Astrocyte (in vitro differentiated cells and primary cell): ENCODE measurements around the gene INPP4B. TPM values are rescaled to one million over a fixed set of nuclear protein-coding genes. Genes with fewer than 3 reads are reported as not detected.
"Not testable (repeated sequence)": the region's sequence is repeated elsewhere in the genome, so short reads cannot be mapped to it uniquely, and the experiment has no call there.

Experiments
- DNase-seq: peaks from one replicate; pipeline ENCODE4 v3.0.0-alpha.2; 2010; ENCODE audit warnings: low read depth
- FAIRE-seq: peaks from 2 replicates; lab custom pipeline; 2011; peaks lifted over from hg19 to GRCh38; lab: Jason Lieb, UNC
- H2AFZ ChIP-seq: 2 replicates; pipeline ENCODE4 v1.6.0; 2012; ENCODE audit warnings: low read depth, low read length, inconsistent platforms
- H3K27ac ChIP-seq: 2 replicates; pipeline ENCODE4 v1.5.1; 2011; ENCODE audit warnings: low read depth, low read length, inconsistent platforms
- H3K27me3 ChIP-seq: 2 replicates; pipeline ENCODE4 v1.6.0; 2011; ENCODE audit warnings: low read length, inconsistent platforms; ENCODE audit not compliant: insufficient read depth
- H3K36me3 ChIP-seq: 2 replicates; pipeline ENCODE4 v1.5.1; 2011; ENCODE audit warnings: low read length, inconsistent platforms; ENCODE audit not compliant: insufficient read depth
- H3K4me1 ChIP-seq: 2 replicates; pipeline ENCODE4 v1.5.1; 2011; ENCODE audit warnings: low read length, inconsistent platforms; ENCODE audit not compliant: insufficient read depth
- H3K4me2 ChIP-seq: 2 replicates; pipeline ENCODE4 v1.6.0; 2012; ENCODE audit warnings: low read length, inconsistent platforms
- H3K4me3 ChIP-seq: 2 replicates; pipeline ENCODE4 v1.5.1; 2011; ENCODE audit warnings: low read depth, mild to moderate bottlenecking, low read length, inconsistent platforms; ENCODE audit not compliant: insufficient read depth
- H3K79me2 ChIP-seq: 2 replicates; pipeline ENCODE4 v1.6.0; 2012; ENCODE audit warnings: mild to moderate bottlenecking, low read length, inconsistent platforms; ENCODE audit not compliant: insufficient read depth
- H3K9ac ChIP-seq: 2 replicates; pipeline ENCODE4 v1.6.0; 2012; ENCODE audit warnings: mild to moderate bottlenecking, low read length, inconsistent platforms
- H3K9me3 ChIP-seq: 2 replicates; pipeline ENCODE4 v1.5.1; 2012; ENCODE audit warnings: low read depth, mild to moderate bottlenecking, low read length, inconsistent platforms; ENCODE audit not compliant: insufficient read depth
- H4K20me1 ChIP-seq: 2 replicates; pipeline ENCODE4 v1.6.0; 2012; ENCODE audit warnings: low read length, inconsistent platforms; ENCODE audit not compliant: insufficient read depth
- H3K27ac Mint-ChIP-seq: one replicate; pipeline ENCODE4 v1.8.0; 2021; ENCODE audit warnings: mild to moderate bottlenecking, mixed read lengths; ENCODE audit not compliant: unreplicated experiment
- H3K27me3 Mint-ChIP-seq: one replicate; pipeline ENCODE4 v1.8.0; 2021; ENCODE audit warnings: low read depth, mixed read lengths; ENCODE audit not compliant: unreplicated experiment
- H3K36me3 Mint-ChIP-seq: one replicate; pipeline ENCODE4 v1.8.0; 2021; ENCODE audit warnings: low read depth, mixed read lengths; ENCODE audit not compliant: unreplicated experiment
- H3K4me1 Mint-ChIP-seq: one replicate; pipeline ENCODE4 v1.8.0; 2021; ENCODE audit warnings: low read depth, mixed read lengths; ENCODE audit not compliant: unreplicated experiment
- H3K4me3 Mint-ChIP-seq: one replicate; pipeline ENCODE4 v1.8.0; 2021; ENCODE audit warnings: mild to moderate bottlenecking, moderate library complexity, mixed read lengths; ENCODE audit not compliant: unreplicated experiment
- H3K9me3 Mint-ChIP-seq: one replicate; pipeline ENCODE4 v1.8.0; 2021; ENCODE audit warnings: mild to moderate bottlenecking, mixed read lengths; ENCODE audit not compliant: unreplicated experiment
- EZH2 ChIP-seq: IDR thresholded peaks from 2 replicates; pipeline ENCODE4 v1.6.1; 2012; ENCODE audit warnings: mild to moderate bottlenecking, low read length, inconsistent platforms; ENCODE audit not compliant: insufficient read depth
- total RNA-seq: library from RNA; stranded (reverse); gene quantifications from 2 replicates; pipeline ENCODE4 v1.2.1, GENCODE V29; 2021
- TF ChIP-seq, protein P1 (sequence below): IDR thresholded peaks from 2 replicates; pipeline ENCODE4 v1.5.1; 2011; ENCODE audit warnings: low read depth, mild to moderate bottlenecking, inconsistent platforms, low read length, moderate library complexity; ENCODE audit not compliant: insufficient read depth

Gene INPP4B
- total RNA-seq, 1 donor from 2014 or later = 2.8 TPM

DNA sequence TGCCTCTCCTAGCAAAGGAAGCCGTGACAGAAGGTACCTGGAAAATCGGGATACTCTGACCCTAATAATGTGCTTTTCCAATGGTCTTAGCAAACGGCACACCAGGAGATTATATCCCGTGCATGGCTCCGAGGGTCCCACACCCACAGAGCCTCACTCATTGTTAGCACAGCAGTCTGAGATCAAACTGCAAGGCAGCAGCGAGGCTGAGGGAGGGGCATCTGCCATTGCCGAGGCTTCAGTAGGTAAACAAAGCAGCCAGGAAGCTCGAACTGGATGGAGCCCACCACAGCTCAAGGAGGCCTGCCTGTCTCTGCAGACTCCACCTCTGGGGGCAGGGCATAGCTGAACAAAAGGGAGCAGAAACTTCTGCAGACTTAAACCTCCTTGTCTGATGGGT lies 779.5 kb downstream of the INPP4B start:
- not testable (repeated sequence) for H3K79me2 ChIP-seq, H2AFZ ChIP-seq, H3K4me2 ChIP-seq, H4K20me1 ChIP-seq, H3K27me3 ChIP-seq, FAIRE-seq, H3K4me3 ChIP-seq, H3K27ac Mint-ChIP-seq, H3K4me3 Mint-ChIP-seq, H3K27me3 Mint-ChIP-seq, H3K36me3 Mint-ChIP-seq, H3K4me1 ChIP-seq, H3K36me3 ChIP-seq, H3K4me1 Mint-ChIP-seq, H3K9ac ChIP-seq, H3K9me3 ChIP-seq, H3K27ac ChIP-seq, DNase-seq
- peaks cover 15% of the 10 kb centered on the region for H3K9me3 Mint-ChIP-seq

DNA sequence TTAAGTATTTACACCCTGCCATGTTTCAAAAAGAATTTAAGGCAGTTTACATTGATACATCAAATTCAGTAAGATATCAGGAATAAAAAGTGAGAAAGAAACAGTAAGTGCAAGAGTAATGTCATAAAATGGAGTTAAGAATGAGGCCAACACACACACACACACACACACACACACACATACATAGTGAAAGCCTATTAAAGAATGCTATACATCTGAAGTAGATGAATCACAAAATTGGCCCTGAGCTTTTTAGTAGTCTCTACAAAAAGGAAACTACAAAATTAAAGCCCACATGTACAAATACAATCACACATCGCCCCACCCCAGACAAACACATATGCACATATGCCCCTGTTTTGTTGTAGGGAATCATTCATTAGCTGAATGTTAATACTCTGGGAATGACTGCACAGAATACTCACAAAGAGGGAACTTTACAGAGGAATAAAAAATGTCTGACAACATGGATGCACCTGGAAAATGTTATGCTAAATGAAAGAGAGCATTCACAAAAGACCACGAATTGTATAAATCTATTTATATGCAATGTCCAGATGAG lies 780.9 kb downstream of the INPP4B start:
- Histone ChIP-seq H3K27me3 (no peaks in the 10 kb centered on the region), H2AFZ (no peak overlapping the region), H3K27ac (no peak overlapping the region), H3K9ac (no peak overlapping the region), H3K4me2 (no peak overlapping the region), H3K36me3 (no peaks in the 10 kb centered on the region), H3K4me3 (no peak overlapping the region), H3K9me3 (no peaks in the 10 kb centered on the region), H4K20me1 (no peaks in the 10 kb centered on the region), H3K4me1 (no peaks in the 10 kb centered on the region), H3K79me2 (no peaks in the 10 kb centered on the region)
- no peaks in the 10 kb centered on the region for H3K4me1 Mint-ChIP-seq
- H3K27me3 Mint-ChIP-seq = no peaks in the 10 kb centered on the region
- no peak overlapping the region for H3K27ac Mint-ChIP-seq
- DNase-seq = no peak
- peaks cover 15% of the 10 kb centered on the region for H3K9me3 Mint-ChIP-seq
- TF ChIP-seq EZH2 = no peak
- no peak for FAIRE-seq
- no peak overlapping the region for H3K4me3 Mint-ChIP-seq
- H3K36me3 Mint-ChIP-seq = peaks cover 3% of the 10 kb centered on the region

DNA sequence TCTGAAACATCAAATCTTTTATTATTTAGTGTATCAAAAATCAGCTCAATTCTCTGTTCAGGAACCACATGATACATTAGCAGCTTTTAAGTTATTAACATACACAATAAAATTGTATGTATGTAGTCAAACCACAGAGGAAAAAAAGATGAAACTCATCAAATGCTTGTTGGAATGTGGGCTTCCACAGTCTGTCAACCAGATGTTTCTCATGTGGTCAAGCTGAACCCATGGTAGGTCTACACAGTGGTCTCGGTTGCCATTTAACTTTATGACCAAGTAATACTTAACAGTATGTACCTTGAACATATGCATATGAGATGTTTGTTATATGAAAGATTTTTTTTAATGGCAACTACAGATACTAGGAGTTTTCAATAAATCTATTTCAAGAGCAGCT lies 781.9 kb downstream of the INPP4B start:
- Histone ChIP-seq H3K36me3 (no peaks in the 10 kb centered on the region), H3K4me3 (no peak overlapping the region), H3K4me2 (no peak overlapping the region), H3K4me1 (no peaks in the 10 kb centered on the region), H3K9me3 (no peaks in the 10 kb centered on the region), H3K27ac (no peak overlapping the region), H3K9ac (no peak overlapping the region), H4K20me1 (no peaks in the 10 kb centered on the region), H3K27me3 (no peaks in the 10 kb centered on the region), H3K79me2 (no peaks in the 10 kb centered on the region), H2AFZ (no peak overlapping the region)
- Mint-ChIP-seq H3K9me3 (peaks cover 15% of the 10 kb centered on the region), H3K27ac (no peak overlapping the region), H3K27me3 (no peaks in the 10 kb centered on the region), H3K4me1 (no peaks in the 10 kb centered on the region), H3K4me3 (no peak overlapping the region), H3K36me3 (peaks cover 3% of the 10 kb centered on the region)
- TF ChIP-seq EZH2 = no peak
- TF ChIP-seq, protein P1, sequence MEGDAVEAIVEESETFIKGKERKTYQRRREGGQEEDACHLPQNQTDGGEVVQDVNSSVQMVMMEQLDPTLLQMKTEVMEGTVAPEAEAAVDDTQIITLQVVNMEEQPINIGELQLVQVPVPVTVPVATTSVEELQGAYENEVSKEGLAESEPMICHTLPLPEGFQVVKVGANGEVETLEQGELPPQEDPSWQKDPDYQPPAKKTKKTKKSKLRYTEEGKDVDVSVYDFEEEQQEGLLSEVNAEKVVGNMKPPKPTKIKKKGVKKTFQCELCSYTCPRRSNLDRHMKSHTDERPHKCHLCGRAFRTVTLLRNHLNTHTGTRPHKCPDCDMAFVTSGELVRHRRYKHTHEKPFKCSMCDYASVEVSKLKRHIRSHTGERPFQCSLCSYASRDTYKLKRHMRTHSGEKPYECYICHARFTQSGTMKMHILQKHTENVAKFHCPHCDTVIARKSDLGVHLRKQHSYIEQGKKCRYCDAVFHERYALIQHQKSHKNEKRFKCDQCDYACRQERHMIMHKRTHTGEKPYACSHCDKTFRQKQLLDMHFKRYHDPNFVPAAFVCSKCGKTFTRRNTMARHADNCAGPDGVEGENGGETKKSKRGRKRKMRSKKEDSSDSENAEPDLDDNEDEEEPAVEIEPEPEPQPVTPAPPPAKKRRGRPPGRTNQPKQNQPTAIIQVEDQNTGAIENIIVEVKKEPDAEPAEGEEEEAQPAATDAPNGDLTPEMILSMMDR = no peak
- DNase-seq = no peak
- no peak for FAIRE-seq
